ENCODE results near the gene CYYR1.

Gene CYYR1

DNA sequence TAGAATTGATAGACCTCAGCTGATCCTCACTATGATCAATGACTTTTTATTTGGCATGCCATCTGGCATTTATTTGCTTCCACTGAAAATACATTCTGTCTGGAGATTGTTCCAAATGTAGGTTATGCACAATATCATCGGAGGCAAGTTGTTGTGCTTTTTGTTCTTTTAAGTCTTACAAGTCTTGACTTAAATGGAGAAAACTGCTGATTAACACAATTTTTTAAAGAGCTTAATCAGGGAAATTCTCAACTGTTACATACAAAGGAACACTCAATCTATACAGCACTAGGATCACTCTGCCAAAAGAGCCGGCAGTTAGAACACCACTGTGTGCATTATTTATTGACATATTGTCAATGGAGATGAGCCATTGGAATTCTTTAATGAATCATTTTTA is 19.2 kb downstream of the CYYR1 start:
- no peak for DNase-seq (ENCODE audit: low read depth in 3 of 3)

- DNase-seq (ENCODE audit: low read depth in 3 of 3), result no peak
Measured at GRCh38 chr21:26550326-26550725, 22.8 kb downstream of the CYYR1 start.

- DNase-seq (ENCODE audit: low read depth in 3 of 3), result no peak
Measured at GRCh38 chr21:26546446-26547097, 26.5 kb downstream of the CYYR1 start.

- no peak for DNase-seq (ENCODE audit: low read depth in 3 of 3)
Measured at GRCh38 chr21:26544201-26544775, 28.8 kb downstream of the CYYR1 start.

- DNase-seq (ENCODE audit: low read depth in 3 of 3), result no peak
Measured at GRCh38 chr21:26540651-26541050, 32.4 kb downstream of the CYYR1 start.

- no peak for DNase-seq (ENCODE audit: low read depth in 3 of 3)
Measured at GRCh38 chr21:26539566-26539965, 33.5 kb downstream of the CYYR1 start.

- DNase-seq (ENCODE audit: low read depth in 3 of 3), result no peak
Measured at GRCh38 chr21:26534517-26534916, 38.6 kb downstream of the CYYR1 start.

DNA sequence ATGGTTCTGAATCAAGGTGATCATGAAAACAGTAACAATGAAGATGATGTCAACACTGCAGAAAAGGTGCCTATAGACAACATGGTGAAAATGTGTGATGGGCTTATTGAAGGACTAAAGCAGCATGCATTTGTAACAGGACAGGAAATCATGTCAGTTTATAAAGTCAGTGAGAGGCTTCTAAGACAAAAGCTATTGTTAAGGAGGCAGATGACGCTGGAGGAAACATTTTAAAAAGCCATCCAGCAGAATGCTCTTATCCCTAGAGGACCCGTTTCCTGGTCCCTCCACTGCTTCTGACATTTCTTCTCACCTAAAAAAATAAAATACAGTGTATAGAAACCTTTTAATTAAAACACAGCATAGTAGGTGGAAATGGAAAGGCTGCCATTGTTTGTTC is 40.9 kb downstream of the CYYR1 start:
- no peak for DNase-seq (ENCODE audit: low read depth in 3 of 3)

GRCh38 chr21:26529526-26529925 is 43.6 kb downstream of the CYYR1 start:
- no peak for DNase-seq (ENCODE audit: low read depth in 3 of 3)

- DNase-seq (ENCODE audit: low read depth in 3 of 3), result no peak
Measured at GRCh38 chr21:26528882-26529281, 44.2 kb downstream of the CYYR1 start.

GRCh38 chr21:26522704-26523103 is 50.4 kb downstream of the CYYR1 start:
- no peak for DNase-seq (ENCODE audit: low read depth in 3 of 3)

- no peak for DNase-seq (ENCODE audit: low read depth in 3 of 3)
Measured at GRCh38 chr21:26519142-26519541, 53.9 kb downstream of the CYYR1 start.

GRCh38 chr21:26515257-26515656 is 57.8 kb downstream of the CYYR1 start:
- DNase-seq (ENCODE audit: low read depth in 3 of 3), result no peak

DNA sequence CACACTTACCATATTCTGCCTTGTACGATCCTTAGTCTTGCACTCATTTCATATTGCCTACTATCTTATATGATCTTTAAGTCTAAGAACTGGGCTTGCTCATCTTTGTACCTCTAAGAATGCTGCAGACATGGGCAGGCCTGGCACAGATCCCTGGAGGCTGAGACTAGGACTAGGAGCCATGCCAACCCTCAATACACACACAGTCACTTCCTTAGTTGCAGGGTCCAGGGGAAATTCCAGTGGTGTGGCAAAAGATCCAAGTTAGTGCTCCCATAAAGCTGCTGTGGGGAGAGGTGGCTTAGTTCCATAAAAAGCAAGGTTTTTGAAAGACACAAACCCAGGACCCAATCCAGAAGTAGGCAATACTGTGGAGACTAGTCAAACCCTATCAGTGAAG is 59.9 kb downstream of the CYYR1 start:
- no peak for DNase-seq (ENCODE audit: low read depth in 3 of 3)

GRCh38 chr21:26512664-26513063 is 60.4 kb downstream of the CYYR1 start:
- no peak for DNase-seq (ENCODE audit: low read depth in 3 of 3)

- DNase-seq (ENCODE audit: low read depth in 3 of 3), result no peak
Measured at GRCh38 chr21:26508903-26509302, 64.2 kb downstream of the CYYR1 start.

GRCh38 chr21:26506956-26507355 is 66.1 kb downstream of the CYYR1 start:
- DNase-seq (ENCODE audit: low read depth in 3 of 3), result no peak

- no peak for DNase-seq (ENCODE audit: low read depth in 3 of 3)
Measured at GRCh38 chr21:26505211-26505610, 67.9 kb downstream of the CYYR1 start.

DNA sequence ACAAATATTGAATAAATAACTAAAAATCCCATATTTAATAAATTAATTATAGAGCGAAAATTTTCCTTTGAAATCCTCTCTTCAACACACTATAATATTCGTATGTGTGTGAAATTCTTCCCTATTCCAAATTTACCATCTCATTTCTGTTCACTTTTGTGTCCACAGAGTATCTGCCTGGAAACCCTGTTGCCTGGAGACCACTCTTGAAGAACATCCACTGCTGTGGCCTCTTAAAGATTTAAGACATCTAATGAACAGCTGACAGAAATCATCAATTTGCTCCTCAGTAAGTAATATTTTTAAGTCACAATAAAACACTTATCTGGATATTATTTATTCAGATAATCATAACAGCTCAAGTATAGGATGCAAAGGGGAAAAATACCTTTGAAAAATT is 69.7 kb downstream of the CYYR1 start:
- no peak for DNase-seq (ENCODE audit: low read depth in 3 of 3)

- no peak for DNase-seq (ENCODE audit: low read depth in 3 of 3)
Measured at GRCh38 chr21:26501495-26502021, 71.5 kb downstream of the CYYR1 start.

DNA sequence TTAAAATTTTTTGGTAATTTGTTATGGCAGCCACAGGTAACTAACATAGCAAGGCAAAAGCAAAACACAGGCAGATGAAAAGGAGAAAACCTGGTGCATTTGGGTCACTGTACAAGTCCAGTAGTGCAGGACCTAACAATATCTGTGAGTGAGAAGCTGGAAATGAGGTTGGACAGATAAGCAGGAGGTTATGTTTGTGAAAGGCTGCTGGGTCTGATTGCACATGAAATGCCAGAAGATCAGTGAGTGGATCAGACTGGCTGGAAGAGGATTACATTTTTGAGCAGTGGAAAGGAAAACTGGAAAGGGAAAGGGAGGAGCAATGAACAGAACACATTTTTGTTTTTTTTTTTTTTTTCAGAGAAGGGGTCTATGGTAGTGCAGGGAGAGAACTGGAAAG is 73.6 kb downstream of the CYYR1 start:
- DNase-seq (ENCODE audit: low read depth in 3 of 3), result no peak

GRCh38 chr21:26495283-26495849 is 77.7 kb downstream of the CYYR1 start:
- DNase-seq (ENCODE audit: low read depth in 3 of 3), result no peak

DNA sequence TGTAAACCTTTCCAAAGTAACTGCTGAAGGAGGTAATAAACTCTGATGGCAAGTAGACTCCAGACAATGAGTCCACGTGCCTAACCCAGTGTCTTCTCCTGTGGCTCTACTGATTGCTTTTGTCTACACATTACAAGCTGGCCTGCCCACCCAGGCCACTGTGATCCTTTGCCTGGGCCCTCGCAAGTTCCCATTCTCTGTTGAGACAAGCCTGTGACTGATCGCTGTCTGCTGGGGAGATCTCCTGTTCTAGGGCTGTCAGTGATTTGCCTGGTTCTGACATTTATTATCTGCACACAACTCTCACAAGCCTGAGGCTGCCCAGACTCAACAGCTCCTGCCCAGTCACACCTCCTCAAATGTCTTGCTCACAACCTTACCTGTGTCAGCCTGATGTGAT is 81.4 kb downstream of the CYYR1 start:
- DNase-seq (ENCODE audit: low read depth in 3 of 3), result no peak
